HG02970 (cell line): ENCODE results near the gene BMP10.

Experiments used
- ATAC-seq: cut with Tn5 transposase; IDR thresholded peaks from one replicate; pipeline ENCODE4 v1.9.1; 2021; ENCODE audit warnings: mild to moderate bottlenecking, moderate library complexity, moderate number of reproducible peaks; ENCODE audit not compliant: unreplicated experiment, low FRiP score

Gene BMP10

DNA sequence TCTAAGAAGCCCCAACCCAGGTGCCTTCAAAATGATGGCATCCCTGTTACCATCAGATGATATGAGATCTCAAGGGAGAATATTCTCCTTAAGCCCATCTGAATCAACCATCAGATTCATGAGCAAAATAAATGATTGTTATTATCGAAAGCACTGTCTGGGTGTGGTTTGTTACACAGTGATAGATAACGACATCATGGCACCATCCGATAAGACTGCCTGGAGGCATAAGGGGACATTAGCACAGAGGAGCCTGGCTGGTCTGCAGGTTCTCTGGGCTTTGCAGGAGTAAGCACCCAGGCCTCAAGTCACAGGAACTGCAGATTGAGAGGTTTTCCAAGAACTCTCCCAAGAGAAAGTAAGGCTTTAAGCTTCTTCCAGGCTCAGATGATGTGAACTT, 15.6 kb downstream of the BMP10 start:
- no peak for ATAC-seq

DNA sequence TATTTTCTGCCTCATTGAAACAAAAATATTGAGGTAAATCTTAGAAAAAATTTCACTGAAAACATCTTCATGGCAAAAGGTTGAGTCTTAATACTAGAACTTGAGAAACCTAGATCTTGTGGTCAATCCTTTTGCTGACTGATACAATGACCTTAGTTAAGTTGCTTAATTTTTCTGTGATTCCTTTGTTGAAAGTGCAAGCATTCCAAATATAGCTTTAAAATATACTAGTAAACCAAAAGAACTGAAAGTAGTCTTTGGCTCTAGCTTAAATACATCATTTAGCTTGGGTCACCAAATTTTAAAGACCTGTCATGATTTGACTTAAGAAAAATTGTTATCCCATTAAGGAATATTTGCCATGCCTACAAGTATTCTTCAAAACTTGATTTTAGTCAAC, 16.7 kb downstream of the BMP10 start:
- no peak for ATAC-seq

DNA sequence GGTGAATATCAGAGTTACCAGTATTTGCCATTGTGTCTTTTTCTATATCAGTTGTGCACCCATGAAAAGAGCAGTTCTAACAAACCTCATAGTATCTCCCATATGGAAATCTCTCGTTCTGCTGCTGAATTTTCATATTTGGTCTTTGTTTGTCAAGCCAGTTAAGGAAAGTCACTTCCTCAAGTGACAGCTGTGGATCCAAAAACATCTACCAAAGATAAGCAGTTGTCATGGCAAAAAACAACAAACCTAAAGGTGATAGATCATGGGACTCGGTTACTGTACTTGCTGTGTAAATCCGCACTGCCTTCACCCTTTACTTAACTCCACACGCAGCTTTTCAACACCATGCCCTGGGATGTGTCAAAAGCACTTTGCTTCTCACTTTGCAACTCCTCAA, 17.3 kb downstream of the BMP10 start:
- no peak for ATAC-seq

DNA sequence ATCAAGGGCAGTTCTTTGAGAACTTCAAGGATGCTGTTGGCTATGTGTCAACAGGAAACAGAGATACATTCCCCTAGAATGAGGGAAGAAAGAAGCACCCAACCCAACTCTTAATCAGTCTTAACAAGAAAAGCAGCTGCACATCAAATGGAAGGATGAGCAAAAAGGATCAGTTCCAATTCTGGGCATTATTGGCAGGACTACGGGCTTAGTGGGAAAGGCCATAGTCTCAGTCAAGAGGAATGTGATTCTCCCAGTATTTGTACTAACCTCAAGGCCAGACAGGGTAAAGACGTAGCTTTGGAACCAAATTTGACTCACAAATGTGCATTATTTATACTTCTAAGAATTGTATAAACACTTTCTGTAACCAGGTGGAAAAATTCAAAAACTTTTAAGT, 18.2 kb downstream of the BMP10 start:
- no peak for ATAC-seq

DNA sequence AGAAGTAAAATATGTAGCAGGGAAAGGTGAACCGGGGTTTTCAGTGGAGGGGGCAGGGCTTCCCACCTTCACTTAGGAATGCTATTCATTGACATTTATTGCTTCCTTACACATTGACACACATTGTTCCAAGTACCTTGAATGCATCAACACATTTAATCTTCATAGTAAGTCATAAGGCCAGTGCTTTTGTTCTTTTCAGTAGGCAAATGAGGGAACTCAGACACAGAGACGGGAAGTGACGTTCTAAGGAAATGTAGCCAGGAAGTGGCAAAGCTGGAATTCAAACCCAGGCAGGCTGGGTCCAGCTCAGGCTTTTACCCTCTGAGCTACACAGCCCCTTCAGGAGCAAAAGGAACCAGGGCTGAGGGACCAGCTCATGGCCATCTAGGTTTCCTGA, 20.7 kb downstream of the BMP10 start:
- ATAC-seq, result no peak

DNA sequence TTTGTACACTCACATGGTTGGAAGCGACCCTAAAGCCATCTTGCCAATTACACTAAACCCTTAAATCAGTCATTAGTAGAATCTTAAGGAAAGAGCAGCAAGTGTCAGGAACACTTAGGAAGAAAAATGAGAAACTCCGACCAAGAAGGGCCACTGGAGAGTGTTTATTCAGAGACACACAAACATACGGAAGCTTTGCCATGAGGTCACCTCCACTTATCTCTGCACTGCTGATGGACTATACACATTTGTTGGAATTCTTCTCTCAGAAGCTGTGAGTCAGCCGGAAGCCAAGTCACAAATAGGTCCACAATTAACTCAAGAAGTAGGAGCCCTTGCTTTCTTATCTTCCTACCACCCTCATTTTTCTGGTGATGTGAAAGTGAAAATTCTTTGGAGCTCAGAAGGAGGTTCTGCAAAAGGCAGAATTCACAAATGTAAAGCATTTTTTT, 21.6 kb downstream of the BMP10 start:
- no peak for ATAC-seq

DNA sequence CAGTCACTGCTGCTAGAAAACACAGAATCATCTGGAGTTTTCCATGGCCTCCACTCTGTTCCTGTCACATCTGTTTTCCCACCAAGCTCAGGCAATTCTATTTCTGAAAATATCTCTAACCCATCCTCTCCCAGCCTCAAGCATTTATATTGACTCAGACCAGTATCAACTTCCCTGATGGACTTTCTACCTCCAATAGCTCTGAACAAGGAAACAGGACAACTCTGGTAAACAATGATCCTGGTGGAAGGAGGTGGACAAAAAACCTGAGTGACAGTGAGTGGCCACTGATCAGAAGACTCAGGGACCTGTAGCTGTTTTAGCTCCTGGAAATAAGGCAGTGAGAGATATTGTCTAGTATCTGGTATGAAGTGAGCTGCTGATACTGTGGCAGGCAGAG, 23.4 kb downstream of the BMP10 start:
- no peak for ATAC-seq

DNA sequence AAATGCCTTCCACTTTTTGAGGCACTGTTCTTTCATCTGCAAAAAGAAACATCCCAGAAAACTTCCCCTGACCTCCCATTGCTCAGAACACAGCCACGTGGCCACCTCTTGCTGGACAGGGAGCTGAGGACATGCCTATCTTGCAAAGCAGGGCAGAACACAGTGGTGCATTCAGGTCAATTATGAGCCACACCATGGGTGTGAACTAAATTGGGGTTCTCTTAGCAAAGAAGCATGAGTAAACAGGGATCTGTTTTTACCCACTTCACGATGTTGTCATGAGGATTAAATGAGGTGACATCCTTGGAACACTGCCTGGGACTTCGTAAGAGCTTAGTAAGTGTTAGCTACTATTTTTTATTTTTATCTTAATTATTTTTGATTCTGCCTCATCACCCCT, 25.1 kb downstream of the BMP10 start:
- ATAC-seq, result no peak

DNA sequence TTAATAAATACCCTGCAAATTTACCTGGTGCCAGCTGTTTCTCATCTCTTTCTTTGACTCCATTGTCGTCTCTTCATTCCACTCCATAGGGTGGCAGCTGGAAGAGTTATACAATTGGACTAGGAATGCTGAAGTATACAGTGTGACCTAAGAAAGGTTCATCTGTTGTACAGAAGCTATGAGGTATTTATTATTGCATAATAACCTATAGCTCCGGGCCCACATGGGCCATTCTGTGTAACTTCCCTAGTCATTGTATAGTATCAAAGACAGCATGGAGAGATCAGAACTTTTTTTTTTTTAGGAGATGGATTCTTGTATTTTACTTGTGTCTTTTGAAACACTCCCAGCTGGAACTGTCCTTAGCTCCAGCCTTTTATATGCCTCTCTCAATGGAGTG, 26.2 kb downstream of the BMP10 start:
- no peak for ATAC-seq

DNA sequence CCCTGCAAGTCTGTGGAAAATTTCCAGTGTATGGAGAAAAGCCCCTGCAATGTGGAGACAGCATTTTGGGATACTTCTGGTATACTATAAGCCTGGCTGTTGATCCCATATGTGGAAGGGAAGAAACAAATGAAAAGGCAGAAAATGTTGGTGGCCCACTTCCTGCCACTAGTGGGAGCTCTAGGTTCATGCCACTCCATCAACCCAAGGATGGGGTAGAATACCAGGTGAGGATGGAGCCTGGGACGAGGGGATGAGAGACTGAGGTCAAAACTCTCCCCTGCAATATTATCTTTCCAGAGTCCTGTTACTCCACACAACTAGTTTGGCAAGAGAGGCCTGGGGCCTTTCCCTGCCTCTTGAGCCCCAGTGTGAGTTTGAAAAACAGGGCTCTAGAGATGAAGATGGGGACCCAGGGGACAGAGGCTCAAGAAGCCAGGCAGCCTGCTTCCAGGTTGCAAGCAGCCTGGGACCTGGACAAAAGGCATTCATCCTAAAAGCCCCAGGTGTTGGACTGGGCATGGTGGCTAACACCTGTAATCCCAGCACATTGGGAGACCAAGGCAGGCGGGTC, 31.9 kb downstream of the BMP10 start:
- no peak for ATAC-seq

DNA sequence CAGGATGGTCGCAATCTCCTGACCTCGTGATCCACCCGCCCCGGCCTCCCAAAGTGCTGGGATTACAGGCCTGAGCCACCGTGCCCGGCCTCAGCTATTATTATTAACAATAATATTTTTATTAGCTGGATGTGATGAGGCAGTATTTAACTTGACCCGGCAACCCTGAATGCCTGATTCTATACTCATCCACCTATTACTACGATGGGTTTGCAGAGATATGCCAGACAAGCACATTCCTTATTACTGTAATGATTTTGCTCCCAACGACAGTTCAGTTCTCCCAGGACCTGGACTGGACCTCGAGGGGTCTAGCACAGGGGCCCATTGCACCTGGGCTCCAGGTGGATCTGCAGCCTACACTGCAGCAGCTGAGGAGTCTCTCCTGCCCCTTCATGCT, 32.6 kb downstream of the BMP10 start:
- no peak for ATAC-seq

DNA sequence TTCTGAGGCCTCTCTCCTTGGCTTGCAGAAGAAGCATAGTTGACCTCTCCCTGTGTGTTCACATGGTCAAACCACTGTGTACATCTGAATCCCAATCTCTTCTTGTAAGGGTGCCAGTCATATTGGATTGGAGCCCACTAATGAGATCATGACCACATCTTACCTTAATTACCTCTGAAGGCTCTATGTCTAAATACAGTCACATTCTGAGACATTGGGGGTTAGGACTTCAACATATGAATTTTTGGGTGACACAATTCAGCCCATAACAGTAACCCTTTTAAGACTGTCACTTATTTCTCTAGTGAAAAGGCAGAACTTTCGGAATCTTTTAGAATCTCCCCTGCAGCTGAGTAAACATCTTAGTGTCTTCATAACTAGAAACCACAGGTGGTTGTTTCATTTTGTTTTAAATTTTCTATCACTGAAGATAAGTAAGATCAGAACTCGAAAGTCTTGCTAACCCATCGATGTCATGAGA, 33.3 kb downstream of the BMP10 start:
- ATAC-seq, result no peak

DNA sequence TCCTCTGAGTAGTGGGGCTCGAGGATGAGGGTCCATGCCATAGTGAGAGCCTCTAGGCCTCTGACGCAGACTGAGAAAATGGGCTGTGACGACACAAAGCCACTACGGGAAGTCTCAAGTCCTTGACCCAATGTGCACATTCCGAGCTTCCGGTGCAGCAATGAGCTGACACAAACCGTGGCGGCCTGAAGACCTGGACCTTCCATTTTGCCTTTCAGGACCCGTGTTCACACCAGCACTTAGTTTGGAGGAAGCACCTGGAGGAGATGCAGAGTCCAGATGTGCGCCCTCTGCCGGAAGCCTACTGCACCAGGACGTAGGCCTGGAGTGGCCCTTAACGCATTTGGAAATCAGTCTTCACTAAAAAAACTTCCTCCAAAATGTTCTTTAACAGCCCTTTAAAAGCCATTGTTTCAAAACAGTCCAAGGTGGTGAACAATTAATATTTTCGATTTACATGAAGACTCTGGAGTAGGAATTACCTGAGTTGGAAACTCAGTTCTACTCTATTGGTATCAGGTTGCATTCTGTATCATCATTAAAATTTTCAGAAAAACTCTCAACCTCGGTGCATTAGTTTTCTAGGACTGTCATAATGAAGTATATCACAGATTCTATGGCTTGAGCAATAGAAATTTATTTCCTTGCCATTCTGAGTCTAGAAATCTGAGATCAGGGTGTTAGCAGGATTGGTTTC, 33.9 kb downstream of the BMP10 start:
- ATAC-seq, result no peak

DNA sequence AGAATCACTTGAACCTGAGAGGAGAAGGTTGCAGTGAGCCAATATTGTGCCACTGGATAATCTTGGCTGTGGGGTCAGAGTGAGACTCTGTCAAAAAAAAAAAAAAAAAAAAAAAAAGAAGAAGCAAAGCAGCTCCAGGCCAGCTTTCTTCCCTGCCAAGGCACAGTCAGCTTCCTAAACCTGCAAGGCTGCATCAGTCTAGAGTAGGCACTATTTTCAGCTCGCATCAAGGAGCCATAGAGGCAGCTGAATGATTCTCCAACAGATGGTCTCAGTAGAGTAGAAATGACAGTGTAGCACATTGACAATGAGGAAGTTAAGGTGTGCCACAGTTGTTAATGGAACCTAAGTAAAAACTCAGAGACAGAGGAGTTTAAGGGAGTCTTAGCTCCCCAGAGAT, 35.6 kb downstream of the BMP10 start:
- no peak for ATAC-seq

DNA sequence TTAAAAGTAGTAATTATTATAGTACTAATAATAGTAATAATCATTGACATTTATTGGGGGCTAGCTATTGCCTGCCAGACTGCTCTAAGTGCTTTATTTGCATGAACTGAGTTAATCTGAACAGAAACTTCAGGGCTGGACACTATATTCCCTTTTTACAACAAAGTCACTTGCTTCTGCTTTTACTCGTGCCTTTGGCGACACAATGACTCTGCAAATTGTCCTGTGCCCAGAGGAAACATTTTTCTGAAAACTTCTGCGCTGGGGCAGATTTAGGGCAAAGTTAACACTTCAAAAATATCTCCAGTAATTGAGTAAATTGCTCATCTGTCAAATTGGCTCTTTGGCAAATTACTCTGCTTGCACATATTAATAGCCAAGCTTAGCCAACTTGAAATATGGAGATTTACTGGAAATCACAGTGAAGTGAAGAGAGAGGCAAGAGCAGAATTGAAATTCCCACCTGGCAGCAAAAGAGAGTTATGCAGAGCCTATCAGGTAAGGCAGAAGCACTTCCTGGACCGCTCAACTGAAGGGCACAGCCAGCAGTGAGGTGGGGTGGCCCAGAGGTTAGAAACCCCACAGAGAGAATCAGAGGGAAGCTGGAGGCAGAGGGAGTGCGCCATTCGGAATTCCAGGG, 36.3 kb downstream of the BMP10 start:
- no peak for ATAC-seq

DNA sequence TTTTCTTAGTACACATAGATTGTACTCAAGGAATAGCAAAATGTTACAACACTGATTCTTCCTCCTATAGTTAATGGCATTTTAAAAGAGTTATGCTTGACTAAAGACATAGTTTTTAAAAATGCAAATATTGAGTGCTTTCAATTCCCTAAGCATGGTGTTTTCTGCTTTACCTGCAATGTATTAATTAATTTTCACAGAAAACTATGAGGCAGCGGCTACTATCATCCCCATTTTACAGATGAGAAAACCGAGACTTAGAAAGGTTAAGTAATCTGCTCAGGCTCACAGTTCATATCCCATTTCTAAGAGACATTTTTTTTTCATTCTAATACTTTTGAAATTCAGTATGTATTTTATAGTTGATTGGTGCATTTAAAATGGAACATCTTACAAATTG, 38.0 kb downstream of the BMP10 start:
- no peak for ATAC-seq

DNA sequence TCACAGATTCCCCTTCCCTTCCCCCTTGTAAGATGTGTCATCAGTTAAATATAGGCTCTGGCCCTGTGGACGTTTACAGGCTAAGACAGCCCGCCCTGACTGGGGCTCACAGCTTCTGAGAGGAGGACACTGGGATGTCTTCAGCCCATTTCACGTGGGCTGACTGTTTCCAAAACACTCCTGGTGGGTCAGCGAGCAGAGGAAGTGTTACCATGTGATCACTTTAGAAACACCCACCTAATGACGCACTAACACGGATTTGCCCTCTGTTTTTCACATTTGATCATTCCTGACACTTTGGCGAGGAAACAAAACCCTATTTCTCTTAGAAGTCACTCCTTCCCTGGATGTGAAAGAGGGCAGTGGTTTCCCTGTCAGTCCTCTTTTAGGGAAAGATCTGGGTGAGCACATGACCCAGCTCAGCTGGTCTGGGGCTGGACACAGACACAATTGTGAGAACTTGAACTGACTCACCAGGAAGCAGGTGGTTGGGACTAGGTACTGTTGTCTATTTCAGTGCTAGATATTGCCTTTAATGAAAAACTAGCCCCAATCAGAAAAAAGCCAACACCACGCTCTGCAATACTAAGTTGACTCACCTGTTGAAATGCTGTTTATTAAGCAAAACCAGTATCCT, 38.8 kb downstream of the BMP10 start:
- no peak for ATAC-seq

DNA sequence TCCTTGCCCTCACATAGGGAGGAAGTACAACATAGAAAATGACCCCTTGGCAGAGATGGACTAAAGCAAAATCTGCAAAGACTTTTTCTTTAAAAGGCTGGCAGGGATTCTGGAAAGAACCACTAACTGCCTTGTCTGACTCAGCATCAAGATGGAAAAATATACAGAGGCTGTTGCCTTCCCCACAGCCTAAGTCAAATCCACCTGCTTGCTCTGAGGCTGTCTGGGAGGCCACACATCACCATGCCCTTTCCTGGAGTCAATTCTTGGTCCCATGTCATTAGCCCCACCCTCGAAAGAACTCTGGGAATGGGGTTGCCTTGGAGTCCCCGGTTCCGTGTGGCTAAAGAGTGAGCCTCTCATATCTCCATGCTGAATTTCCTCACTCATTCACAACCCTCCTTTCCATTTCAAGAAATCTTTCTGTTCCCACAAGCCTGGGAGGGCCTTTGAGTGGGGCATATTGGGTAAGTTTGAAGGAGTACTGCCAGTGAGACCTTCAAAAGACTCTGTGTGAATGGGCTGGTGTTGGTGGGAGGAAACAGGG, 39.4 kb downstream of the BMP10 start:
- ATAC-seq, result no peak

DNA sequence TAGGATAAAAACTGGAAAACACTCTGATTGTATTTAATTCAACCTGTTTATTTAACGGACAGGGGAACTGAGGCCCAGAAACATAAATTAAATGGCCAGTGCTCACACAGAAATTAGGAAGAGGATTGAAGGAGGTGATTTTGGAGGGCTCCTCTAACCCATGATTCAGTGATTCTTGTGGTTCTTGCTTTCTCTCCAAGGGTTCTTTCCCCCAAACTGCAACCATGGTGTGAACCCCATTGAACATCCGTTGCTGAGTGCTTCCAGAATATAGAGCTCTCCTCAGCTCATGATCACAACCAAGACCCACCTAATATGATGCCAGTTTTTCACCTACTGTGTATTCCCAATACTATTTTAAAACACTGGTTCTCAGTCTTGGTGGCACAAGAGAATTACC, 41.4 kb downstream of the BMP10 start:
- no peak for ATAC-seq

DNA sequence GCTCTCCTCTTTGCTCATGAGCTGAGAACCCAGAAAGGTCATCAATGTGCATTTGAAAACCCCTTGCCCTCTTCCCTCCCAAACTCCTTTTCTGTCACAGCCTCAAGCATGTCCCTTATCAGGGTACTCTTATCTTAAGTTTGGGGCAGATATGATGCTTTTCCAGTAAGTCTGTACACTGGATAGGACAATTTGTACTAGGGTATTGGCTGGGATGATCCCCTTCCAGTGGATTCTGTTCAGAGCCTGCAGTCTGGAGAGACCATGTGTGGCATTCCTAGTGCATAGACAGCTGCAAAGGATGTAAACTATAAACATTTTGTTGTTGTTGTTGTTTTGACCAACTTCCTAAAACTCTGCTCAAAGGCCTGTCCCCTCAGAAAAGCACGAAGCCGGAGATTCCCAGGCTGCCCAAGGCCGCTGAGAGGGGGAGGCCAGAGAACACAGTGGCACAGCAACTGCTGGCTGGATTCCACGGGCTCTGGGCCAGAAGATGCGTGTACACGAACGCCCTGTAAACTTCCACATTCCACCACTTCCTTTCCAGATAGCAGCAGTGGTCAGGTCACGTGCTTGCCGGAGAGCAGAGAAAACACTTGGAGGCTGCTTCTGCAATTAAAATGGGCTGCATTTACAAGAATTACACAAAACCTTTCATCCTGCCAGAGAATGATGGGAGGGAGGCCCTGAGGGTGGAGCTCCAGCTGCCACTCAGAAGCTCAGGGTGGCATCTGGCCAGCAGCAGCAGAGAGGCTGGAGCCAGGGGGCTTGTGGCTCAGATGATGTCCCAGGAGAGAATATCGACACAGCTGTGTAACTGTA, 42.1 kb downstream of the BMP10 start:
- ATAC-seq, result no peak
